Sigmoid colon (tissue), 7 donors: ENCODE results near the gene MAGOHB. TPM values are rescaled to one million over a fixed set of nuclear protein-coding genes. Genes with fewer than 3 reads are reported as not detected.
"Not testable (repeated sequence)": the region's sequence is repeated elsewhere in the genome, so short reads cannot be mapped to it uniquely, and the experiment has no call there.

ENCODE experiments used
- DNase-seq: peaks from one replicate; pipeline ENCODE4 v3.0.0-alpha.2; 2019
- H3K27ac ChIP-seq, 4 donors: fragments of 200-600 bp; sonication (generic); one replicate each; pipeline ENCODE4 v1.5.1; 2016 to 2019; ENCODE audit warnings: mild to moderate bottlenecking in 1 of 4
- H3K27me3 ChIP-seq, 3 donors: fragments of 200-600 bp; sonication (generic); one replicate each; pipeline ENCODE4 v1.5.1; 2019; ENCODE audit warnings: mild to moderate bottlenecking in 1 of 3
- H3K36me3 ChIP-seq, 4 donors: fragments of 200-600 bp; sonication (generic); one replicate each; pipeline ENCODE4 v1.5.1; 2016 to 2019
- H3K4me1 ChIP-seq, 4 donors: fragments of 200-600 bp; sonication (generic); one replicate each; pipeline ENCODE4 v1.5.1; 2017 to 2019
- H3K4me3 ChIP-seq, 4 donors: fragments of 200-600 bp; sonication (generic); one replicate each; pipeline ENCODE4 v1.5.1; 2017 to 2019; ENCODE audit warnings: mild to moderate bottlenecking in 2 of 4, moderate library complexity in 1 of 4
- H3K9me3 ChIP-seq, 4 donors: fragments of 200-600 bp in 3 of 4; sonication (generic) in 3 of 4; one replicate each; pipeline versions ENCODE4 v1.5.1 to v1.6.1; 2013 to 2019
- EP300 ChIP-seq, 4 donors: sonication (generic); formaldehyde crosslinking; IDR thresholded peaks; one replicate each; pipeline ENCODE4 v1.6.1; 2017; ENCODE audit warnings: antibody characterized with exemption in 4 of 4
- POLR2A ChIP-seq, 2 donors: fragments of 450-650 bp; IDR thresholded peaks; one replicate each; pipeline ENCODE4 v1.6.1; 2016; ENCODE audit warnings: antibody characterized with exemption in 2 of 2, mild to moderate bottlenecking in 2 of 2, moderate library complexity in 2 of 2
- POLR2AphosphoS5 ChIP-seq, 4 donors: sonication (generic); formaldehyde crosslinking; IDR thresholded peaks; one replicate each; pipeline ENCODE4 v1.6.1; 2017; ENCODE audit warnings: antibody characterized with exemption in 4 of 4
- WGBS, 2 donors: extraction: QIAGEN DNeasy Blood & Tissue Kit; methylation state at CpG; one replicate each; pipeline ENCODE4 v1.1.7; 2013; 5-methylcytosine and 5-hydroxymethylcytosine counted together
- intact Hi-C: fragments of 100-400 bp; cut with DNase I; formaldehyde crosslinking; loops from one replicate; pipeline ENCODE4 v1.15.1; 2023
- polyA plus RNA-seq, 3 donors: library from polyadenylated mRNA; stranded (reverse); fragments of 200-250 nt; gene quantifications; one replicate each; pipeline ENCODE4 v1.2.3, GENCODE V29; 2013
- total RNA-seq, 4 donors: library from RNA; depleted of rRNA; stranded (reverse); fragments of >200 nt; gene quantifications; one replicate each; pipeline ENCODE4 v1.1.0, GENCODE V29; 2016
- TF ChIP-seq, protein P1 (sequence below), 4 experiments: fragments of 450-650 bp in 3 of 4; fragments of 200-600 bp in 1 of 4; IDR thresholded peaks; one replicate each; pipeline ENCODE4 v1.5.1; 2016 to 2019; ENCODE audit warnings: antibody characterized with exemption in 4 of 4, mild to moderate bottlenecking in 3 of 4, moderate library complexity in 2 of 4
- donor health status: healthy with polysubstance abuse.
- donor health status: Bipolar disorder and iron deficiency.
- donor health status: healthy.

The MAGOHB gene
- total RNA-seq (10 to 100 TPM in 3 of 4 donors, 1 to 10 TPM in 1; 8.6 to 17.4 (median 12.5) TPM), polyA plus RNA-seq (10 to 100 TPM; 17.6 to 25.7 (median 18.6) TPM)

DNA sequence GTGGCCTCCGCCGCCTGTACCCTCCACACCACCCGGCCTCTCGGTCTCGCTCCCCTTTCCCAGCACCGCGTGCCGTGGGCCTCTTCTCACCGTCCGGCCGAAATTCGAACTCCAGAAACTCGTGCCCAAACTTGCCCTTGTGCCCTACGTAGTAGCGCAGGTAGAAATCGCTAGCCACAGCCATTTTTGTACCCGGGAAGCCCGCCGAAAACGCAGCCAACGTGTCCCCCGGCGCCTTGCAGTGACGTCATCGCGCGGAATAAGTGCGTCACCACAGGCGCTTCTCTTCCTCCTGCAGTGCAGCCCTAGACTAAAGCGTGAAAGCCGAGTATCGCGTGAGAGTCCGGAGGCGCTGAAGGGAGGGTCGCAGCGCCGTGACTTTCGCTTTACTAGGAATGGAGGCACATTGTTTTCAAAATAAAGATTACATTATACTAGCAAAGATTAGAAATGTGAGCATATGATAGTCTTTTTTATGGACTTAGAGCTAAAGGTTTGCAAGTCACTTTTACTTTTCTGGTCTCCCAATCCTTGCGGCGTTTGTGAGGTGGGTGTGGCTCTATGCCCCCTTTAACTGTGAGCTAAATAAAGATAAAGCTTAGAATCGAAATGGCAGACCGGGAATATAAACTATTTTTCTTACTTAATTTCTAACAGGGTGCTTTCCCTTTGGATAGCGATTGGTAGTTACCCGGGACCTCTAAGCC, at the start of gene MAGOHB:
Gene MAGOHB, minus strand, starts transcription at position 261 of the 707 bp plus-strand sequence. Its CDS starts 77 bp downstream, at position 184.
- intact Hi-C loops: loop anchor here (1.0 to 5.0 kb wide), 3 partner anchors 111 to 251 kb away; no protein-coding TSS in a partner anchor
- peak within 1 kb of the TSS; percentile 61 to 89 (median 74) for H3K4me3 ChIP-seq
- peaks cover 0 to 20% (median 5%) of the 10 kb centered on the region in 4 donors for H3K36me3 ChIP-seq
- H3K9me3 ChIP-seq: no peaks in the 10 kb centered on the region
- 0% methylated on average over 45 of the region's 45 CpGs for WGBS, 2 donors
- TF ChIP-seq EP300 (IDR thresholded peaks at IDR 0.05) (peak in 2 of 4 donors; percentile 51 to 71), POLR2AphosphoS5 (IDR thresholded peaks at IDR 0.05) (peak; percentile 84 to 97 (median 90)), POLR2A (IDR thresholded peaks at IDR 0.05) (peak; percentile 32 to 43)
- TF ChIP-seq, protein P1, sequence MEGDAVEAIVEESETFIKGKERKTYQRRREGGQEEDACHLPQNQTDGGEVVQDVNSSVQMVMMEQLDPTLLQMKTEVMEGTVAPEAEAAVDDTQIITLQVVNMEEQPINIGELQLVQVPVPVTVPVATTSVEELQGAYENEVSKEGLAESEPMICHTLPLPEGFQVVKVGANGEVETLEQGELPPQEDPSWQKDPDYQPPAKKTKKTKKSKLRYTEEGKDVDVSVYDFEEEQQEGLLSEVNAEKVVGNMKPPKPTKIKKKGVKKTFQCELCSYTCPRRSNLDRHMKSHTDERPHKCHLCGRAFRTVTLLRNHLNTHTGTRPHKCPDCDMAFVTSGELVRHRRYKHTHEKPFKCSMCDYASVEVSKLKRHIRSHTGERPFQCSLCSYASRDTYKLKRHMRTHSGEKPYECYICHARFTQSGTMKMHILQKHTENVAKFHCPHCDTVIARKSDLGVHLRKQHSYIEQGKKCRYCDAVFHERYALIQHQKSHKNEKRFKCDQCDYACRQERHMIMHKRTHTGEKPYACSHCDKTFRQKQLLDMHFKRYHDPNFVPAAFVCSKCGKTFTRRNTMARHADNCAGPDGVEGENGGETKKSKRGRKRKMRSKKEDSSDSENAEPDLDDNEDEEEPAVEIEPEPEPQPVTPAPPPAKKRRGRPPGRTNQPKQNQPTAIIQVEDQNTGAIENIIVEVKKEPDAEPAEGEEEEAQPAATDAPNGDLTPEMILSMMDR (IDR thresholded peaks at IDR 0.05): no peak
- H3K27me3 ChIP-seq: no peaks in the 10 kb centered on the region
- peak; percentile 98 for DNase-seq
- peaks cover 0 to 20% (median 14%) of the 10 kb centered on the region in 4 donors for H3K4me1 ChIP-seq
- H3K27ac ChIP-seq: peak within 1 kb of the TSS; percentile 82 to 90 (median 90)

DNA sequence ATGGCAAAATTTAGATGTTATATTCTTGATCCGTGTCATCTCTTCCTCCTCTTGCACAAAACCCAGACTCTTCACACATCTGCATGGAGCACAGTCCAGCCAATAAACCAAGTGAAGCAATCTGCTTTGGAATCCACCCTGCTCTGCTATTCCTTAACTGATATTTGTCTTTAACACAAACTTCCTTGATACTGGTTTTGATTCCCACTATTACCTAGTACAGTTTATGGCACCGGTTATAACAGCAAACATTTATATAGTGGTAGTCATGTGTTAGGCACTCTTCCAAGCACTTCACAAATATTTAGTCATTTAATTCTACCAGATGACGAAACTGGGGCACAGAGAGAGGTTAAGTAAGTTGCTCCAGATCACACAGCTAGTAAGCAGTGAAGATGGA, 47.9 kb upstream of the MAGOHB start:
- H3K36me3 ChIP-seq: no peaks in the 10 kb centered on the region
- no peaks in the 10 kb centered on the region for H3K27me3 ChIP-seq
- no peak overlapping the region for H3K4me3 ChIP-seq
- WGBS, 2 donors: 12 to 60% methylated on average over 3 of the region's 3 CpGs
- no peak overlapping the region for H3K27ac ChIP-seq
- no peaks in the 10 kb centered on the region for H3K9me3 ChIP-seq
- TF ChIP-seq EP300 (IDR thresholded peaks at IDR 0.05) (no peak), POLR2A (IDR thresholded peaks at IDR 0.05) (no peak), POLR2AphosphoS5 (IDR thresholded peaks at IDR 0.05) (no peak)
- TF ChIP-seq, protein P1 (IDR thresholded peaks at IDR 0.05): no peak
- intact Hi-C loops: no loop called here
- H3K4me1 ChIP-seq: no peaks in the 10 kb centered on the region
- DNase-seq: no peak

DNA sequence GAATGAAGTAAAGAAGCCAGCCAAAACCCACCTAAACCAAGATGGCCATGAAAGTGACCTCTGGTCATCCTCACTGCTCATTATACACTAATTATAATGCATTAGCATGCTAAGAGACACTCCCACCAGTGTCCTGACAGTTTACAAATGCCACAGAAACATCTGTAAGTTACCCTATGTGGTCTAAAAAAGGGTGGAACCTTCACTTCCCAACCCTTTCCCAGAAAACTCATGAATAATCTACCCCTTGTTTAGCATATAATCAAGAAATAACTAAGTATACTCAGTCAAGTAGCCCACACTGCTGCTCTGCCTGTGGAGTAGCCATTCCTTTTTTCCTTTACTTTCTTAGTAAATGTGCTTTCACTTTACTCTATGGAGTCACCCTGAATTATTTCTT, 40.6 kb upstream of the MAGOHB start:
- no peaks in the 10 kb centered on the region for H3K36me3 ChIP-seq
- TF ChIP-seq, protein P1 (IDR thresholded peaks at IDR 0.05): no peak
- TF ChIP-seq POLR2A (IDR thresholded peaks at IDR 0.05): no peak
- TF ChIP-seq POLR2AphosphoS5 (IDR thresholded peaks at IDR 0.05): no peak
- TF ChIP-seq EP300 (IDR thresholded peaks at IDR 0.05): no peak
- no peaks in the 10 kb centered on the region for H3K4me1 ChIP-seq
- no peaks in the 10 kb centered on the region for H3K9me3 ChIP-seq
- intact Hi-C loops: no loop called here
- no peak for DNase-seq
- no peak overlapping the region for H3K27ac ChIP-seq
- H3K4me3 ChIP-seq: no peak overlapping the region
- H3K27me3 ChIP-seq: no peaks in the 10 kb centered on the region

DNA sequence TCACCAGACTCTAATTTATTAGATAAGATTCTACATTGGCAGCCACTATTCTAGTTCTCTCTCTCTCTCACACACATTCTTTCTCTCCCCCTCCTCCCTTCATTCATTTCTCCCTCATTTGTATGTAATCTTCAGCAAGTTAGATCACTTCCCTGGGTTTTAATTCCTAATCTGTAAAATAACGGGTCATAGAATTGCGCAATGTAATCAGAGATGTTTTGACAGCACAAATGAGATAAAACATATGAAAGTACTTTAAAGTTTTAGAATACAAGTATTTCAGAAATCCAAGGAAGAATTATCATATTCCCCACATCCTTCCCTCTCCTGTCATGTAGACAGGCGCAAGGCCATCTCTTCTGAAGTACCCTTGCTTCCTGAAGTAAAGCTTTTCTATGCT, 38.8 kb upstream of the MAGOHB start:
- Histone ChIP-seq H3K27me3 (no peaks in the 10 kb centered on the region), H3K4me1 (no peaks in the 10 kb centered on the region), H3K9me3 (no peaks in the 10 kb centered on the region), H3K36me3 (no peaks in the 10 kb centered on the region), H3K27ac (no peak overlapping the region), H3K4me3 (no peak overlapping the region)
- DNase-seq: no peak
- intact Hi-C loops: no loop called here
- 62 to 72% methylated on average over 3 of the region's 3 CpGs for WGBS, 2 donors
- TF ChIP-seq, protein P1 (IDR thresholded peaks at IDR 0.05): no peak
- no peak for TF ChIP-seq EP300 (IDR thresholded peaks at IDR 0.05)
- TF ChIP-seq POLR2A (IDR thresholded peaks at IDR 0.05): no peak
- no peak for TF ChIP-seq POLR2AphosphoS5 (IDR thresholded peaks at IDR 0.05)

DNA sequence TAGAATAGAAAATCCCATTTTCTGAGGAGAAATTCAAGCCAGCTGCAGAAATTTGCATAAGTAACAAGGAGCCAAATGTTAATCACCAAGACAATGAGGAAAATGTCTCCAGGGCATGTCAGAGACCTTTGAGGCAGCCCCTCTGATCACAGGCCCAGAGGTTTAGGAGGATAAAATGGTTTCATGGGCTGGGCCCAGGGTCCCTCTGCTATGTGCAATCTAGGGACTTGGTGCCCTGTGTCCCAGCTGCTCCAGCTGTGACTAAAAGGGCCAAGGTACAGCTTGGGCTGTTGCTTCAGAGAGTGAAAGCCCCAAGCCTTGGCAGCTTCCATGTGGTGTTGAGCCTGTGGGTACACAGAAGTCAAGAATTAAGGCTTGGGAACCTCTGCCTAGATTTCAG, 33.2 kb upstream of the MAGOHB start:
- H3K36me3 ChIP-seq, H3K4me3 ChIP-seq, intact Hi-C loops, DNase-seq, H3K27ac ChIP-seq, H3K27me3 ChIP-seq, H3K4me1 ChIP-seq: not testable (repeated sequence)
- H3K9me3 ChIP-seq: peaks cover 0 to 13% (median 3%) of the 10 kb centered on the region in 4 donors
